ENCODE measurements around the gene ZNF536.

Gene ZNF536

GRCh38 chr19:30363073-30363472 is 9.1 kb upstream of the ZNF536 start:
- DNase-seq (ENCODE audit: low spot score), result no peak

GRCh38 chr19:30364866-30365800 is 7.1 kb upstream of the ZNF536 start:
- DNase-seq (ENCODE audit: low spot score), result no peak

- no peak for DNase-seq (ENCODE audit: low spot score)
Observed at GRCh38 chr19:30366282-30366681, 5.9 kb upstream of the ZNF536 start.

- no peak for DNase-seq (ENCODE audit: low spot score)
Observed at GRCh38 chr19:30367006-30367405, 5.2 kb upstream of the ZNF536 start.

- DNase-seq (ENCODE audit: low spot score), result no peak
Observed at GRCh38 chr19:30367421-30367820, 4.8 kb upstream of the ZNF536 start.

- no peak for DNase-seq (ENCODE audit: low spot score)
Observed at GRCh38 chr19:30369833-30370232, 2.4 kb upstream of the ZNF536 start.

- peak; percentile 89 for DNase-seq (ENCODE audit: low spot score)
Observed at GRCh38 chr19:30371161-30371836, 885 bp upstream of the ZNF536 start.

GRCh38 chr19:30373593-30373992 is 1.4 kb downstream of the ZNF536 start:
- peak; percentile 69 for DNase-seq (ENCODE audit: low spot score)

- no peak for DNase-seq (ENCODE audit: low spot score)
Observed at GRCh38 chr19:30374539-30374864, 2.3 kb downstream of the ZNF536 start.

GRCh38 chr19:30374865-30375552 is 2.8 kb downstream of the ZNF536 start:
- DNase-seq (ENCODE audit: low spot score), result peak; percentile 56

- DNase-seq (ENCODE audit: low spot score), result no peak
Observed at GRCh38 chr19:30375553-30376031, 3.4 kb downstream of the ZNF536 start.

GRCh38 chr19:30376272-30376671 is 4.1 kb downstream of the ZNF536 start:
- no peak for DNase-seq (ENCODE audit: low spot score)

- DNase-seq (ENCODE audit: low spot score), result no peak
Observed at GRCh38 chr19:30376826-30377425, 4.7 kb downstream of the ZNF536 start.

- no peak for DNase-seq (ENCODE audit: low spot score)
Observed at GRCh38 chr19:30378701-30379100, 6.5 kb downstream of the ZNF536 start.

GRCh38 chr19:30379841-30380610 is 7.8 kb downstream of the ZNF536 start:
- DNase-seq (ENCODE audit: low spot score), result no peak

GRCh38 chr19:30381366-30381765 is 9.2 kb downstream of the ZNF536 start:
- DNase-seq (ENCODE audit: low spot score), result no peak

- no peak for DNase-seq (ENCODE audit: low spot score)
Observed at GRCh38 chr19:30385174-30385573, 13.0 kb downstream of the ZNF536 start.

- no peak for DNase-seq (ENCODE audit: low spot score)
Observed at GRCh38 chr19:30385666-30386065, 13.5 kb downstream of the ZNF536 start.

- no peak for DNase-seq (ENCODE audit: low spot score)
Observed at GRCh38 chr19:30386551-30387143, 14.5 kb downstream of the ZNF536 start.

- DNase-seq (ENCODE audit: low spot score), result no peak
Observed at GRCh38 chr19:30387311-30388115, 15.3 kb downstream of the ZNF536 start.

All from putamen (tissue), 1 donor.